Heart right ventricle (tissue), 16 donors: Measurements from ENCODE around the gene GARS1. TPM values are rescaled to one million over a fixed set of nuclear protein-coding genes. Genes with fewer than 3 reads are reported as not detected.

ENCODE experiments used
- ATAC-seq, 8 donors: fragments of 200-7000 bp; cut with Tn5 transposase; one replicate each; pipeline ENCODE4 v1.9.1; 2020; ENCODE audit warnings: mild to moderate bottlenecking in 8 of 8, moderate library complexity in 8 of 8, moderate number of reproducible peaks in 1 of 8
- DNase-seq, 2 donors: peaks; one replicate each; pipeline ENCODE4 v3.0.0-alpha.2; 2020
- H3K27ac ChIP-seq, 10 donors: fragments of 200-600 bp; sonication (generic) in 2 of 10; one replicate each; pipeline versions ENCODE4 v1.5.0 to v1.8.0; 2020 to 2022; ENCODE audit warnings: mild to moderate bottlenecking in 3 of 10
- H3K27me3 ChIP-seq, 7 donors: fragments of 200-600 bp; one replicate each; pipeline ENCODE4 v1.8.0; 2021 to 2022; ENCODE audit warnings: mild to moderate bottlenecking in 2 of 7
- H3K36me3 ChIP-seq, 9 donors: fragments of 200-600 bp; sonication (generic) in 1 of 9; one replicate each; pipeline versions ENCODE4 v1.5.0 to v1.8.0; 2020 to 2022; ENCODE audit warnings: mild to moderate bottlenecking in 2 of 9
- H3K4me1 ChIP-seq, 9 donors: fragments of 200-600 bp; sonication (generic) in 1 of 9; one replicate each; pipeline versions ENCODE4 v1.5.0 to v1.8.0; 2020 to 2022; ENCODE audit warnings: mild to moderate bottlenecking in 4 of 9
- H3K4me3 ChIP-seq, 10 donors: fragments of 200-600 bp; sonication (generic) in 2 of 10; one replicate each; pipeline versions ENCODE4 v1.5.0 to v1.8.0; 2020 to 2022; ENCODE audit warnings: mild to moderate bottlenecking in 7 of 10, moderate library complexity in 2 of 10
- H3K9me3 ChIP-seq, 11 donors: fragments of 200-600 bp in 10 of 11; sonication (generic) in 2 of 11; one replicate each; pipeline versions ENCODE4 v1.5.0 to v1.8.0; 2013 to 2022; ENCODE audit warnings: mild to moderate bottlenecking in 2 of 11, control low read depth in 1 of 11, moderate library complexity in 1 of 11
- CTCF ChIP-seq, 9 donors: fragments of 200-600 bp; sonication (generic) in 2 of 9; IDR thresholded peaks; one replicate each; pipeline versions ENCODE4 v1.5.0 to v1.8.0; 2021 to 2022; ENCODE audit warnings: antibody characterized with exemption in 9 of 9, mild to moderate bottlenecking in 5 of 9, moderate library complexity in 1 of 9
- WGBS, 2 donors: extraction: QIAGEN DNeasy Blood & Tissue Kit; methylation state at CpG; one replicate each; pipeline ENCODE4 v1.1.7; 2013; ENCODE audit warnings: inconsistent platforms in 1 of 2; 5-methylcytosine and 5-hydroxymethylcytosine counted together
- intact Hi-C, 10 donors: fragments of 100-400 bp; cut with DNase I; formaldehyde crosslinking; loops; one replicate each; pipeline versions ENCODE4 v1.11.1 to v1.14.2; 2022
- polyA plus RNA-seq, 2 donors: library from polyadenylated mRNA; stranded (reverse); fragments of 200-250 nt; gene quantifications; one replicate each; pipeline ENCODE4 v1.2.3, GENCODE V29; 2013
- total RNA-seq, 10 donors: library from RNA; stranded (reverse); fragmentation: NEBNext Ultra II Directional in 3 of 10; extraction: Animal tissue kit (Norgen Biotek cat#: 25700) in 3 of 10; gene quantifications; one replicate each; pipeline versions ENCODE4 v1.2.1 to v1.2.4, GENCODE V29; 2021 to 2023
- donor health status: Arrhythmogenic right ventricular cardiomyopathy.
- donor health status: ischemic (EF 13 %, LVEDD 7.1; RV severe dilation, severe dysfunction).
- donor health status: healthy with polysubstance abuse.
- donor health status: DM: no; HTN: yes; CAD: no.
- donor health status: DM: no; HTN: no; CAD: no.
- donor health status: ischemic (EF 25% LVEDD 6.9; RV normal size, moderate dysfunction).
- donor health status: ischemic (EF 25% LVEDD 5.7; RV mildly dilated, moderate dysfunction).
- donor health status: healthy.
- donor health status: DM: yes; HTN: yes; CAD: no.
- donor health status: Ischemic cardiomyopathy.
- donor health status: ischemic (EF 35%, LVEDD 5.7; RV mildly dilated, moderate dysfunction).
- donor health status: nonischemic (EF 11% LVEDD 7.7; RV severe dilation, severe dysfunction).
- donor health status: DM: yes; HTN: yes; CAD: no.
- donor health status: PGD.
- donor health status: ischemic (EF 29% LVEDD 5.4; RV normal size, mild dysfunction).
- donor health status: nonischemic (EF 23%, LVEDD 6.1; RV moderate dilation, normal function).

GARS1 gene
- total and polyA plus RNA-seq, 12 donors: 36.5 to 95.6 (median 41.6) TPM

- intact Hi-C loops: no loop called here
- 79 to 81% methylated on average over 3 of the region's 3 CpGs for WGBS, 2 donors
- Histone ChIP-seq H3K9me3 (peaks cover 0 to 4% (median 0%) of the 10 kb centered on the region in 11 donors), H3K4me3 (no peak overlapping the region), H3K27ac (no peak overlapping the region), H3K27me3 (peaks cover 0 to 19% (median 0%) of the 10 kb centered on the region in 7 donors), H3K36me3 (no peaks in the 10 kb centered on the region), H3K4me1 (no peaks in the 10 kb centered on the region)
- ATAC-seq (no peak), DNase-seq (no peak)
- no peak for TF ChIP-seq CTCF (IDR thresholded peaks at IDR 0.05)
Observed at GRCh38 chr7:30667172-30667571, 72.5 kb downstream of the GARS1 start.

- intact Hi-C loops: no loop called here
- Histone ChIP-seq H3K4me3 (no peak overlapping the region), H3K9me3 (peaks cover 0 to 4% (median 0%) of the 10 kb centered on the region in 11 donors), H3K4me1 (no peaks in the 10 kb centered on the region), H3K36me3 (no peaks in the 10 kb centered on the region), H3K27me3 (peaks cover 0 to 15% (median 0%) of the 10 kb centered on the region in 7 donors), H3K27ac (no peak overlapping the region)
- 55 to 65% methylated on average over 4 of the region's 4 CpGs for WGBS, 2 donors
- DNase-seq: no peak
- no peak for TF ChIP-seq CTCF (IDR thresholded peaks at IDR 0.05)
- ATAC-seq: no peak
Observed at GRCh38 chr7:30668102-30668501, 73.4 kb downstream of the GARS1 start.

- peaks cover 0 to 4% (median 0%) of the 10 kb centered on the region in 11 donors for H3K9me3 ChIP-seq
Observed at GRCh38 chr7:30671793-30672465, 77.3 kb downstream of the GARS1 start.

GRCh38 chr7:30674420-30674819 is 79.7 kb downstream of the GARS1 start:
- no peak overlapping the region for H3K4me3 ChIP-seq
- intact Hi-C loops: no loop called here
- no peaks in the 10 kb centered on the region for H3K4me1 ChIP-seq
- no peak overlapping the region for H3K27ac ChIP-seq
- no peaks in the 10 kb centered on the region for H3K36me3 ChIP-seq
- 19 to 32% methylated on average over 1 of the region's 1 CpG for WGBS, 2 donors
- peaks cover 0 to 35% (median 19%) of the 10 kb centered on the region in 7 donors for H3K27me3 ChIP-seq
- DNase-seq: no peak
- TF ChIP-seq CTCF (IDR thresholded peaks at IDR 0.05): no peak
- ATAC-seq: no peak
- H3K9me3 ChIP-seq: peaks cover 0 to 4% (median 0%) of the 10 kb centered on the region in 11 donors

More at GRCh38 chr7:30671793-30672465, 77.3 kb downstream of the GARS1 start:
- ATAC-seq (peak in 6 of 8 donors; percentile 49 to 62 (median 60)), DNase-seq (peak in 1 of 2 donors; percentile 54)
- Histone ChIP-seq H3K27ac (no peak overlapping the region), H3K36me3 (no peaks in the 10 kb centered on the region), H3K4me1 (no peaks in the 10 kb centered on the region), H3K27me3 (peaks cover 0 to 15% (median 9%) of the 10 kb centered on the region in 7 donors), H3K4me3 (no peak overlapping the region)
- TF ChIP-seq CTCF (IDR thresholded peaks at IDR 0.05): no peak
- intact Hi-C loops: no loop called here
- WGBS, 2 donors: 3 to 9% methylated on average over 6 of the region's 6 CpGs
